Hematopoietic multipotent progenitor cell treated with erythropoietin and hydrocortisone succinate and interleukin-3 and kit ligand, for 4 days (in vitro differentiated cells): ENCODE data around the gene HBP1.
"Not testable (repeated sequence)": the region's sequence is repeated elsewhere in the genome, so short reads cannot be mapped to it uniquely, and the experiment has no call there.

Experiments used
- DNase-seq: peaks from one replicate; pipeline ENCODE4 v3.0.0-alpha.2; 2015

The HBP1 gene, protein sequence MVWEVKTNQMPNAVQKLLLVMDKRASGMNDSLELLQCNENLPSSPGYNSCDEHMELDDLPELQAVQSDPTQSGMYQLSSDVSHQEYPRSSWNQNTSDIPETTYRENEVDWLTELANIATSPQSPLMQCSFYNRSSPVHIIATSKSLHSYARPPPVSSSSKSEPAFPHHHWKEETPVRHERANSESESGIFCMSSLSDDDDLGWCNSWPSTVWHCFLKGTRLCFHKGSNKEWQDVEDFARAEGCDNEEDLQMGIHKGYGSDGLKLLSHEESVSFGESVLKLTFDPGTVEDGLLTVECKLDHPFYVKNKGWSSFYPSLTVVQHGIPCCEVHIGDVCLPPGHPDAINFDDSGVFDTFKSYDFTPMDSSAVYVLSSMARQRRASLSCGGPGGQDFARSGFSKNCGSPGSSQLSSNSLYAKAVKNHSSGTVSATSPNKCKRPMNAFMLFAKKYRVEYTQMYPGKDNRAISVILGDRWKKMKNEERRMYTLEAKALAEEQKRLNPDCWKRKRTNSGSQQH

DNA sequence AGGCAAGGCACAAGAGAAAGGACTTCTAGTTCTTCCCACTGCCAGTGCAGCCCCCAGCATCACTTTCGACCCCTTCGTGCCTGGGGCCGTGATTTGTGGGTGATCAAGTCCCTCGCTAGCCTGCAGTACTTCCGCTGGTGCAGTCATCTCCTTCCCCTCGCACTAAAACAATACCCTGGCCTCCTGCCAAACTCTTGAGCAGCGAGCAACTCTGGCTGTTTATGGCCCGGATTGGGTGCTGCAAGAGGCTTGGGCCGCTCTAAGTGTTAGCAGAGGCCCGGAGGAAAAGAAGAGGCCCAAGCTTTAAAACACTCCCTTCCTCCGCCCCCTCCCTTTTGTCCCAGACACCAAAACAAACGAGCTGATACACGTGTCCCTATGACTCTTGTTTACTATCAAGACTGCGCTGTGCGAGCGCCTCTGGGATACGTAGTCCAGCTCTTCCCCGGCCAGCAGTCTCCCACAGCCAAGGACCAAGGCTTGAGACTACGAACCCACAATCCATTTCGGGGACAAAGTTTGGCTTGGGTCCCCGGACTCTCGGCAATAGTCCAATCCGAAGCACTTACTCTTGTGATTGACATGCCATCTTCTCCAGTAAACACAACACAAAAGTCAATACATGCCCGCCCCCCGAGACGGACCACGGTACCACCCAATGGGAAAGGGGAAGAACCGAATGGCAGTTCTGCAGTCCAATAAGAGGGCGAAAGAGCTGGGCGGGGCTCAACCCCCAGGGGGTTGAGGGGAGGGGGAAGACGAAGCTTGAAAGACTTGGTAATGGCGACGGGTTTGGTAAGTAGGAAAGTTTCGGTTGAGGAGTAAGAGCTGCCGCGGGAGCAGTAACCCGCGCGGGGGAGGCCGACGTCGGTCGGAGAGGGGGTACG, at the start of gene HBP1:
HBP1 (plus strand) TSS at position 771 of the 887 bp plus-strand sequence. CDS start 10,891 bp downstream, outside the sequence.
- DNase-seq: peak; percentile 100

- DNase-seq: no peak
Observed at GRCh38 chr7:107119376-107120105, 49.3 kb upstream of the HBP1 start.

- no peak for DNase-seq
Observed at GRCh38 chr7:107122486-107122911, 46.3 kb upstream of the HBP1 start.

DNA sequence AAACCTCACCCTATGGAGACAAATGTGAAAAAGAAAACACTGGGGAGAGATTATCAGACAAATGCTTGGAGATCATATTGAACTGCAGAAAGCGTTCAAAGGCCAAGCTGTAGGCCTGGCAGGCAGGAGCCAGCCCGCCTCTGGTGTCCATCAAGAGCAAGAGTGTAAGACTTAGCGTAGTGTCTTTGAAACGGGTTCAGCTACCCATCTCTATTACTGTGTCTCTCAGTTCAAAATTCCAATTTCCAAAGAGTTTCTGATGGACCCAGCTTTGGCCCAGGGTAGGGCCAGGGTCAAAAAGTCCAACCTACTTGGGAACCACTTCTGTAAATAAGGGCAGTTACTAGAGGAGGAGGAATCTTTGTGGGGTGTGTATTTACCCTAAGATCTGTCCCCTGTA, 45.4 kb upstream of the HBP1 start:
- no peak for DNase-seq

DNA sequence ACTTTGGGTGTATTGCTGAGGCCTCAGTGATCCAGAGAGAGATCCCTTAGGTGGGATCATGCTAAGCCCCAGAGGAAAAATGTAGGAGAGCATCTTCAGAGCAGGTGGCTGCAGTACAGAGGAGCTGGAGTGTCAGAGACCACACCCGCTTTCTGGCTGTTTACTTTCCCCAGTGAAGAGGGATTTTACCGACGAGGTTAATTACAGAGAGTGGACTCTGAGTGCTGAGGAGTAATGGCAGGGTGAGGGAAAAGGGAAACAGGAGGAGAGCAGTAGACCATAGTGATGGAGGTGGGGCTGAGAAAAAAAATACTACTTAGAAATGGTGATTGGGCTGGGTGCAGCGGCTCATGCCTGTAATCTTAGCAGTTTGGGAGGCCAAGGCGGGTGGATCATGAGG, 43.3 kb upstream of the HBP1 start:
- no peak for DNase-seq

- DNase-seq: no peak
Observed at GRCh38 chr7:107128217-107128616, 40.6 kb upstream of the HBP1 start.

GRCh38 chr7:107128748-107129147, 40.1 kb upstream of the HBP1 start:
- DNase-seq: no peak

DNA sequence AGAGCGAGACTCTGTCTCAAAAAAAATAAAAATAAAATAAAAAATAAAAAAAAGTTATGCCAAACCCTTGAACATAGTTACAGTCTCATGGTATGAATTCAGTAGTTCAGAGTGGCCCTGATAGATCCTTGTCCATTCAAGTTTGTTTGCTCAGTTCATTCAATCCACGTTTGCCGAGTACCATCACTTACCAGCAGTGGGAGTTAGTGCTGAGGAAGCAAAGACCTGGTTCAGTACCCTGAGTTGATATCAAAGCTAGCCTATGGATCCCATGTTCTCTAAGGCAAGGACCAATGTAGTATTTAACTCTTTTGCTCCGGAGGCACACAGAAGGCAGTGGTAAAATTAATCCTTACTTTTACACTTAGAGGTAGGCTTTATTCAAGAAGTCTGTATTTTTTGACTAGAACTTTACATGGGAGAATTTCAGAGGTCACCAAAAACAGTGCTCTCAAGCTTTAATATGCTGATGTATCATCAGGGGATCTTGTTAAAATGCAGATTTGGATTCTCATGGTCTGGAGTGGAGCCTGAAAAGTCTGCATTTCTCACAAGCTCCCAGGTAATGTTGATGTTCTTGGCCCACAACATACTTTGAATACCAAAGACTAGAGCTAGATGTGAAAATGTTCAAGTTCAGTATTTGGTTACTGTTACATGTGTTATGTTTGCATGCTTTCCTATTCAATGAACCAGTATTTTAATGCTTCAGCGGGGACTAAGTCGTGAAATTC, 38.1 kb upstream of the HBP1 start:
- peak; percentile 28 for DNase-seq

DNA sequence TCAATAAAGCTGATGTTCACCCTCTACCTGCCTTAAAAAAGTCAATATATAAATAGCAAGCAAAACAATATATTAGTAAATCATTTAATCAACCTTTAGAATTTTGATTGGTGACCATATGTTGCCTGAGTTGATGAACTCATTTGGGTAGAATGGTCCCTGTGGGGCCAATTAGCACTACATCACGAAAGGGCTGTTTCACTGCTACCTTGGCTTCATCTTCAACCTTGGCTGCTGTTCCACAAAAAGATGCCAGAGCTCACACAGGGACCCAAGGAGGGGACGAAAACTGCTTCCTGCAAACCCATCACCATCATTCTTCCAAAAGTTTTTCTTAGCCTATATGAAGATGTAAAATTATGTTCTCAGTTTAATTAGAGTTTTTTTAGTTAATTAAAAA, 35.4 kb upstream of the HBP1 start:
- DNase-seq: no peak

DNA sequence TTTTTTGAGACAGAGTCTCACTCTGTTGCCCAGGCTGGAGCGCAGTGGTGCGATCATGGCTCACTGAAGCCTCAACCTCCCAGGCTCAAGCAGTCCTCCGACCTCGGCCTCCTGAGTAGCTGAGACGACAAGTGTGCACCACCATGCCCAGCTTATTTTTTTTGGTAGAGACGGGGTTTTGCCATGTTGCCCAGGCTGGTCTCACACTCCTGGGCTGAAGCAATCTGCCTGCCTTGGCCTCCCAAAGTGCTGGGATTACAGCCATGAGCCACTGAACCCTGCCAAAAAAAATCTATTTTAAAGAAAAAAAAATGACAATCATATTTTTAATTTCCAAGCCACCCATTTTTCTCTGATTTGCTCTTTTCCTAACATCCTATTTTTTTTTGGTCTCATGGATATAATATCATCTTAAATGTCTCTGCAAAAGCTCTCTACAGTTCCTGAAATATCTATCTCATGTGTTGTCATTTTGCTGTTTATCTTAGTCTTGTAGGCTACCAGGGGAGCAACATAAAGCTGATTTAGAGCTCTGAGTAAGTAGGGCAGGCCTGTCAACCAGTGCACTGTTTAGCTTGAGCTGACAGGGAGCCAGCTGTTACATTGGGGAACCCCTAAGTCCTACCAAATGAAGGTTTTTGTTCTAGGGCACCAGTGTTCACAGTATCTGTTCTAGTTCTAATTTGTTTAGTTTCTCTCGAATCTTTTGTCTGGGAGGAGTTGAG, 29.9 kb upstream of the HBP1 start:
- DNase-seq: no peak

DNA sequence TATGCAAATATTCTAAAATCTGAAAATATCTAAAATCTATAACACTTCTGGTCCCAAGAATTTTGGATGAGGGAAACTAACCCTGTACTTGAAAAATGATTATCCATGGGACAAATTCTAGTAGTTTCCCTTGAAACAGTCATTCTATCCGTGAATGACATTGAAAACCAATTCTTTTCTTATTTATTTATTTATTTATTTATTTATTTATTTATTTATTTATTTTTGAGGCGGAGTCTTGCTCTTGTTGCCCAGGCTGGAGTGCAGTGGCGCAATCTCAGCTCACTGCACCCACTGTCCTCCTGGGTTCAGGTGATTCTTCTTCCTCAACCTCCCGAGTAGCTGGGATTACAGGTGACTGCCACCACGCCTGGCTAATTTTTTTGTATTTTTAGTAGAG, 24.9 kb upstream of the HBP1 start:
- DNase-seq: not testable (repeated sequence)

DNA sequence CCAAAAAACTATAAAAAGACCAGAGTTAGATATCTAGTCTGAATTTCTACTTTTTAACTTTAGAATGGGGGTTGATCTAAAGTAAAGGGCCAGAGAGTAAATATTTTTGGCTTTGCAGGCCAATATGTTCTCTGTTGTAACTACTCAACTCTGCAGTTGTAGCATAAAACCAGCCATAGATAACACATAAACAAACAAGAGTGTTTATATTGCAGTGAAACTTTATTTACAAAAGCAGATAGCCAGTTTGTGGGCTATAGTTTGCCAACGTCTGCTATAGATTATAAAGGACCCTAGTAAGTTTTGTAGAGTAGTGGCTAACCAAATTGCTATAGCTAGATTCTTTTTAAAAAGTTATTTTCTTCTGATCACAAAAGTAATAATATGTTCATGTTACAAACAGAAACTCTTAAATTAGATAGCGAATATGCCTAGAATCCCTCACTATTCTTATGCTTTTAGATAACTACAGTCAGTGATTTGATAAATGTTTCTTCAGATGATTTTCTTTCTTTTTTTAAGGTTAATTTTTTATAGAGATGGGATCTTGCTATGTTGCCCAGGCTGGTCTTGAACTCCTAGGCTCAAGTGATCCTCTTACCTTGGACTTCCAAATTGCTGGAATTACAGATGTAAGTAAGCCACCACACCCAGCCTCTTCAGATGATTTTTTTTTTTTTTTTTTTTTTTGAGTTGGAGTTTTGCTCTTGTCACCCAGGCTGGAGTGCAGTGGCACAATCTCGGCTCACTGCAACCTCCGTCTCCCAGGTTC, 23.6 kb upstream of the HBP1 start:
- DNase-seq: no peak

GRCh38 chr7:107147464-107148393, 21.1 kb upstream of the HBP1 start:
- peak; percentile 65 for DNase-seq

DNA sequence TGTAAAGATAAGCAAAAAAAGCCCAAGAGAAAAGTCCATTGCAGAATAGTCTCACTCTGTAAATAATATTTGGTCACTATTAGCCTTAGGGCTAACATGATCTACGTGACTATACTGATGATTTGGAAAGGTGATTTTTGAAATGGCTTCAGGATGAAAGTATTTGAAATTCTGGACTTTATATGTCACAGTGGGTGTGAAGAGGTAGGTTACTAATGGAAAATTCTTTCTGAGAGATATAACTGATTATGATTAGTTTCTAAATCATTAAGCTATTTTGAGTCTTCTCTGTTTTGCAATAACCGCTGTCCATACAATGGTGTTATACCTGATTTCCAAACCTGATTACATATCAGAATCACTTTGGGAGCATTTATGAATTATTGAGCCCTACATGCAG, 20.1 kb upstream of the HBP1 start:
- no peak for DNase-seq

- DNase-seq: no peak
Observed at GRCh38 chr7:107149863-107150262, 18.9 kb upstream of the HBP1 start.

DNA sequence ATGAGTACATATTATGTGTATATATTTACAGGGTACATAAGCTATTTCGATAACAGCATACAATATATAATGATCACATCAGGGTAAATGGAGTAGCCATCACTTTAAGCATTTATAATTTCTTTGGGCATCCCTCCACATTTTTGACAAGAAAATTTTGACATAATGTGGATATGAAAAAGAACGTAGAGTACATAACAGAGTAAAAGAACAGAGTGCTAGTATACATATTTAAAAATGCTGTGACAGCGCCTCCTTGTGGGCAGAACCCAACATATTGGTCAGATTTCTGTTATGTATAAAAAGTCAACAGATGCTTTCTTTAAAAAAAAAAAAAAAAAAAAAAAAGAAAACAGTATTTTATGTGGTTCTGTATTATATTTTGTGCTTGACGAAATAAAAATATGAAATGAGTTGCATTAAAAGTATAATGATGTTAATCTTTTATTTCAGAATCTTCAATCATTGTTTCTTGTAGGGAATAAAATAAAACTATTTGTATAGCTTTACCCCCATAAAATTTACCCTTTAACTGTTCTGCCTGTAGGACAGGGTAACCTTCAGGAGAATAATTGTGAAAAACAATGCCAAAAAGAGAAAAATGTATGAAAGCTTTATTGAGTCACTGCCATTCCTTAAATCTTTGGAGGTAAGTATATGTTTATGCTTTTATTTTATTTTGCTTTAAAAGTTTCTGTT, 18.3 kb upstream of the HBP1 start:
- peak; percentile 91 for DNase-seq

GRCh38 chr7:107151538-107151937, 17.3 kb upstream of the HBP1 start:
- DNase-seq: no peak

- DNase-seq: no peak
Observed at GRCh38 chr7:107152011-107152410, 16.8 kb upstream of the HBP1 start.

GRCh38 chr7:107154826-107155225, 14.0 kb upstream of the HBP1 start:
- no peak for DNase-seq
